Kidney (tissue), 14 donors: ENCODE data around the gene PTPRC. TPM values are rescaled to one million over a fixed set of nuclear protein-coding genes. Genes with fewer than 3 reads are reported as not detected.

Source experiments
- DNase-seq, 5 donors: peaks; one replicate each; pipeline ENCODE4 v3.0.0-alpha.2; 2013 to 2020
- FAIRE-seq: peaks from 2 replicates; lab custom pipeline; 2012; peaks lifted over from hg19 to GRCh38; lab: Jason Lieb, UNC
- H3K27ac ChIP-seq, 2 donors: one replicate each; pipeline ENCODE4 v1.7.0; 2013; ENCODE audit warnings: low read depth in 2 of 2, low read length in 2 of 2, inconsistent platforms in 1 of 2
- H3K27me3 ChIP-seq: one replicate; pipeline ENCODE4 v1.7.1; 2013; ENCODE audit warnings: low read length, inconsistent platforms; ENCODE audit not compliant: control insufficient read depth, insufficient read depth
- H3K36me3 ChIP-seq, 3 donors: one replicate each; pipeline versions ENCODE4 v1.7.0 to v1.7.1; 2013; ENCODE audit warnings: low read length in 3 of 3, control low read depth in 1 of 3, inconsistent platforms in 1 of 3; ENCODE audit not compliant: insufficient read depth in 3 of 3, control insufficient read depth in 2 of 3
- H3K4me1 ChIP-seq, 3 donors: one replicate each; pipeline versions ENCODE4 v1.7.0 to v1.7.1; 2013; ENCODE audit warnings: low read length in 3 of 3, inconsistent platforms in 1 of 3, low read depth in 1 of 3; ENCODE audit not compliant: control insufficient read depth in 2 of 3, insufficient read depth in 2 of 3
- H3K4me3 ChIP-seq, 3 donors: one replicate each; pipeline versions ENCODE4 v1.7.0 to v1.8.1; 2013; ENCODE audit warnings: low read length in 3 of 3, control low read depth in 1 of 3, inconsistent platforms in 1 of 3
- H3K9ac ChIP-seq, 3 donors: one replicate each; pipeline versions ENCODE4 v1.7.0 to v1.7.1; 2013; ENCODE audit warnings: low read length in 3 of 3, control low read depth in 1 of 3, inconsistent platforms in 1 of 3
- H3K9me3 ChIP-seq, 3 donors: one replicate each; pipeline versions ENCODE4 v1.7.0 to v1.7.1; 2013; ENCODE audit warnings: low read length in 3 of 3, control low read depth in 1 of 3, inconsistent platforms in 1 of 3; ENCODE audit not compliant: control insufficient read depth in 2 of 3, insufficient read depth in 1 of 3
- CTCF ChIP-seq: IDR thresholded peaks from 3 replicates; pipeline ENCODE4 v1.5.1; 2012; ENCODE audit warnings: mild to moderate bottlenecking, moderate library complexity, borderline replicate concordance; ENCODE audit not compliant: insufficient read depth; ENCODE audit errors: extremely low read depth
- intact Hi-C: fragments of 100-400 bp; cut with DNase I; formaldehyde crosslinking; loops from one replicate; pipeline ENCODE4 v1.11.1; 2022
- polyA plus RNA-seq: library from polyadenylated mRNA; stranded (reverse); fragments of 350-450 nt; fragmentation: Illumina TruSeq; extraction: RNeasy Lipid Tissue Mini Kit (QIAGEN cat#74804); gene quantifications from one replicate; pipeline ENCODE4 v1.2.3, GENCODE V29; 2014; ENCODE audit warnings: low read depth, low replicate concordance; ENCODE audit not compliant: insufficient read depth
- total RNA-seq: library from RNA; stranded (reverse); fragmentation: NEBNext Ultra II Directional; extraction: Animal tissue kit (Norgen Biotek cat#: 25700); gene quantifications from one replicate; pipeline ENCODE4 v1.2.1, GENCODE V29; 2021
- donor health status: control.
- donor health status: control.
- donor health status: control.
- donor health status: control.
- donor health status: control.
- donor health status: DM: yes; HTN: yes; CAD: no.
- donor health status: Normal renal cell carcinoma (clear cell type).

The PTPRC gene
- total and polyA plus RNA-seq, 2 donors from 2014 or later, result 1.4 to 60.2 TPM

DNA sequence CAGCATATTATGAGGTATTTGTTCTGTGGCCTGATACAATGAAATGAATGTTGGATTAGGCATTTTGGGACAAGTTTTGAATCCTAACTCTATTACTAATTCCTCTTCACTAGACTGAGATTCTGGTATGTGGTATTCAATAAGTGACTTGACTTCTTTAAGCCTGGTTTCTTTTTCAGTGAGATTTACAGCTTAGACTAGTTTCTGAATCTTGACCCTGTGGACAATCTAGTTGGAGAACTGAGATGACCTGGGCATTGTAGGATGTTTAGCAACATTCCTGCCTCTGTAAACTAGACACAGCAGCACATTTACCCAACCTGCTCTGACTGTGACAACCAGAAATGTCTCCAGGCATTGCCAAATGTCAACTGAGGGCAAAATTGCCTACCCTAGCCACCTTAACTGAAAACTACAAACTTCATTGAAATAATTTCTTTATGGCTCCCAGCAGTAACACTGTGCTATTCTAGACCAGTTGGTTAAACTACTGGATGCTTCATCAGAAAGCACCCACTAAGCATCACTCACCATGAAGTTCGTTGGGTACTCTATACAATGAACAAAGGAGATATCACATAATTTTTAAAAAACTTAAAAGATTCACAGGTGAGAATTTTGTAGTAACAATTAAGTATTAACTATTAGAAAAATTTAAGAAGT is 16.8 kb downstream of the PTPRC start:
- intact Hi-C loops, result no loop called here
- H3K27ac ChIP-seq, result no peak overlapping the region
- DNase-seq, result no peak

GRCh38 chr1:198656500-198656932 is 17.7 kb downstream of the PTPRC start:
- peak overlapping the region in 1 of 2 donors; percentile 54 for H3K27ac ChIP-seq
- no peak for FAIRE-seq

More for the DNA sequence above, 16.8 kb downstream of the PTPRC start:
- Histone ChIP-seq H3K4me3 (no peak overlapping the region), H3K4me1 (no peaks in the 10 kb centered on the region), H3K27me3 (no peaks in the 10 kb centered on the region), H3K9ac (no peak overlapping the region), H3K9me3 (no peaks in the 10 kb centered on the region), H3K36me3 (no peaks in the 10 kb centered on the region)
- FAIRE-seq, result no peak
- no peak for TF ChIP-seq CTCF

DNA sequence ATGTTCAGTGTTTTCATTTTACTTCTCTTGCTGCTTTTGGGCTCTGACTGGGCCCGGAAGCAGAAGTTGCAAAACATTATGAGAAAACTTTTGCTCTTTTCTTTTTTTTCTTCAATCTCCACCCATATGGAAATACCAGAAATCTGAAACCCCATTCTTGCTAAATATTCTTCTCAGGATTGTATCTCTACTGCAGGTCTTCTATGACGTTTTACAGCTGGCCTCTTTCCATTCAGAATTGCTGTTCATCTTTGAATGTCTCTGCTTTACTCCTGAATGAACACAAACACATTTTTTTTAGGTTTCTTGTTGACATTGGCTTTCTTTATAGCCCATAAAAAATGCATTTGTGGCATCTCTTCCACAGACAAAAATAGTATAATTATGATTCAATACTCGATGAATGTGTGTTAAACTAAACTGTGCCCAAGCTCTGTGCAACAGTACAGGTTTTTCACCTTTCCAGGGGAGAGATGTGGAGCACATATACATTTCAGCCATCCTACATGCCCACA is 18.8 kb downstream of the PTPRC start:
- H3K4me1 ChIP-seq, result no peaks in the 10 kb centered on the region
- TF ChIP-seq CTCF, result no peak
- H3K9ac ChIP-seq, result no peak overlapping the region
- DNase-seq, result peak in 1 of 5 donors; percentile 25
- no peak overlapping the region for H3K27ac ChIP-seq
- no peak overlapping the region for H3K4me3 ChIP-seq
- intact Hi-C loops, result no loop called here
- H3K9me3 ChIP-seq, result no peaks in the 10 kb centered on the region
- H3K36me3 ChIP-seq, result no peaks in the 10 kb centered on the region
- no peaks in the 10 kb centered on the region for H3K27me3 ChIP-seq
- no peak for FAIRE-seq

More at GRCh38 chr1:198656500-198656932, 17.7 kb downstream of the PTPRC start:
- no peak overlapping the region for H3K9ac ChIP-seq
- no peak for TF ChIP-seq CTCF
- H3K27me3 ChIP-seq, result no peaks in the 10 kb centered on the region
- DNase-seq, result peak in 3 of 5 donors; percentile 44 to 64 (median 45)
- no peaks in the 10 kb centered on the region for H3K36me3 ChIP-seq
- no peak overlapping the region for H3K4me3 ChIP-seq
- no peaks in the 10 kb centered on the region for H3K9me3 ChIP-seq
- intact Hi-C loops, result no loop called here
- no peaks in the 10 kb centered on the region for H3K4me1 ChIP-seq
